NCI-H748 (cell line): ENCODE data around the gene LDLRAD2.
A peak's percentile ranks its signal among the peaks of the same experiment; 100 is the strongest.

Experiments
- DNase-seq: peaks from one replicate; lab custom pipeline; 2025; ENCODE audit not compliant: unreplicated experiment; lab: John Stamatoyannopoulos, UW

The LDLRAD2 gene

DNA sequence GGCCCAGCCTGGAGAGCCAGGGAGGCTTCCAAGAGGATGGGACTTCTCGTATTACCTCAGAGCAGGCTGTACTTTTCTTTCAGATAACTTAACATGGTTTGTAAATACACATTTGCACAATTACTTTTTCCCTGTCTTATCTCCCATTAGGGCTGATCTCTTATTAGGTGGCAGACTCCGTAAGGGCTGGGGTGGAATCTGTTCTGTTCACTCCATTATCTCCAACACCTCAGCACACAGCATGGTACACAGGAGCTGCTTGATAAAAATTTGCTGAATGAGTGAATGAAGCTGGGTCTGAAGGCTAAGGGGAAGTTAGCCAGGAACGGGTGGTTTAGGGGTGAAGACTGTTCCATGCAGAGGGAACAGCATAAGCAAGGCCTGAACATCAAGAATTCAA lies 48.9 kb downstream of the LDLRAD2 start:
- DNase-seq = no peak

GRCh38 chr1:21861602-21862429 lies 49.8 kb downstream of the LDLRAD2 start:
- DNase-seq = no peak

DNA sequence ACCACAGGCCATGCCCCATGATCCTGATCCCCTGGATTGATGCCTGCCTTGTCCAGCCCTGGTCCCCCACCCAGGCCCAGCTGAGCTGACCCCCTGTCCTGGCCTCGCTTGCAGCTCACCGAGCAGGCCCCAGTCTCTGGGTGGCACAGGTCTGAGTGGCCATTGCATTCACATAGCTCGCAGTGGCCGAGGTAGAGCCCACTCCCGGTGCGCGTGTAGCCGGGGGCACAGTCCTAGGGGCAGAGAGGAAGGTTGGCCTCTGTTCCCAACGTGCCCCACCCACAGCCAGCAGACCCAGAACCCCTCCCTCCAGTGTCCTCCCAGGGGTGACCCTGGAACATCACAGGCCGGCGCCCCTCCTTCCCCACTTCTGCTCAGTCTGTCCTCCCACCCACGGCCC lies 51.9 kb downstream of the LDLRAD2 start:
- no peak for DNase-seq

DNA sequence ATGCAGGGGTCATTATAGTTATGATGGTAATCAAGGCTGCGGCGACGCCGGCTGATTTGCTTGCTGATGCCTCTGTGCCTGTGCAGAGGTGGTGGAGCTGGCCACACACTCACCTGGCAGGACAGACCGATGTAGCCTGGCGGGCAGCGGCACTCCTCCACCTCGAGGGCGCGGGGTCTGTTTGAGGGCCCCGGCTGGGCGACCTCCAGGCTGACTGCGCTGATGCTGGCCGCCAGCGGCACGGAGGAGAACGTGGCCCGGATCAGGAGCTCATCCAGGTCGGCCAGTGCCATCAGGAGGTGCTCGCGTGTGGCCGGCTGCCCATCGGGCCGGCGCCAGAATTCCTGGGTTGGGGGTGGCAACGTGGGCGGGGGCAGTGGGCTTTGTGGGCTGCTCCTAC lies 52.7 kb downstream of the LDLRAD2 start:
- DNase-seq = no peak

GRCh38 chr1:21865609-21865942 lies 53.5 kb downstream of the LDLRAD2 start:
- DNase-seq = no peak

GRCh38 chr1:21865943-21866706 lies 54.1 kb downstream of the LDLRAD2 start:
- peak; percentile 55 for DNase-seq

GRCh38 chr1:21866707-21867043 lies 54.6 kb downstream of the LDLRAD2 start:
- no peak for DNase-seq

- no peak for DNase-seq
Observed at GRCh38 chr1:21867451-21867996, 55.5 kb downstream of the LDLRAD2 start.

DNA sequence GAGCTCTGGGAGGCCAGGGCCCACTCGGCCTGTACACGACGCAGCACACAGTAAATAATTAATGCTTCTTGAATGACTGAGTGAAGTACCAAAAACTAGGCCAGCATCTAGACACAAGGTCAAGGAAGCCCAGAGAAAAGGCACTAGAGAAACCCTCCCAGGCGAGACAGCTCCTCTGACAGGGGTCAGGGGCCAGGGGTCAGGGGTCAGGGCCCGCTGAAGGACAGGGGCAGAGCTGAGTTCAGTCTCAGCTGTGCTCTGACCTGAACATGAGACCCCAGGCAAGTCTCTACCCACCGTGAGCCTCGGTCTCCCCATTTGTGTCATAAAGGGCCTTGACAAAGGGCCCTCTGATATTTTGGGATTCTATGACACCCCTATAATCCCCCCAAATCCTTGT lies 56.4 kb downstream of the LDLRAD2 start:
- DNase-seq = no peak

GRCh38 chr1:21868941-21869454 lies 56.9 kb downstream of the LDLRAD2 start:
- peak; percentile 87 for DNase-seq

GRCh38 chr1:21869620-21870121 lies 57.6 kb downstream of the LDLRAD2 start:
- DNase-seq = peak; percentile 49

DNA sequence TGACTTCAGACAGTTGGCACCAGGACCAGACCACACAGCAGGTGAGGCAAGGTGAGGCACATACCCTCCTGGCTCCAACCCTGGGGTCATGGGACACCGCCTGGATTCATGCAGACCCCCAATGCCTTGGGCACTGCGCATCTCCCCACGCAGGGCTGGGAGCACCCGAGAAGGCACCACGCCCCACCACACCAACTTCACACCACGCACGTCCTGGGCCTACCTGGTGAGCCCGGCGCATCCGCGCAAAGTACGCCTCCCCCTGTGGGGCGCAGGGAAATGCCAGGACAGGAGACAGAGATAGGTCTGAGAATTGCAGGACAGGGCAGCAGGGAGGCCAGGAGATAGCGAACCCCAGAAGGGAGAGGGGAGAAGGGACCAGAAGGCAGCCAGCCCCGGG lies 58.5 kb downstream of the LDLRAD2 start:
- DNase-seq = no peak

- no peak for DNase-seq
Observed at GRCh38 chr1:21871943-21872342, 59.9 kb downstream of the LDLRAD2 start.

DNA sequence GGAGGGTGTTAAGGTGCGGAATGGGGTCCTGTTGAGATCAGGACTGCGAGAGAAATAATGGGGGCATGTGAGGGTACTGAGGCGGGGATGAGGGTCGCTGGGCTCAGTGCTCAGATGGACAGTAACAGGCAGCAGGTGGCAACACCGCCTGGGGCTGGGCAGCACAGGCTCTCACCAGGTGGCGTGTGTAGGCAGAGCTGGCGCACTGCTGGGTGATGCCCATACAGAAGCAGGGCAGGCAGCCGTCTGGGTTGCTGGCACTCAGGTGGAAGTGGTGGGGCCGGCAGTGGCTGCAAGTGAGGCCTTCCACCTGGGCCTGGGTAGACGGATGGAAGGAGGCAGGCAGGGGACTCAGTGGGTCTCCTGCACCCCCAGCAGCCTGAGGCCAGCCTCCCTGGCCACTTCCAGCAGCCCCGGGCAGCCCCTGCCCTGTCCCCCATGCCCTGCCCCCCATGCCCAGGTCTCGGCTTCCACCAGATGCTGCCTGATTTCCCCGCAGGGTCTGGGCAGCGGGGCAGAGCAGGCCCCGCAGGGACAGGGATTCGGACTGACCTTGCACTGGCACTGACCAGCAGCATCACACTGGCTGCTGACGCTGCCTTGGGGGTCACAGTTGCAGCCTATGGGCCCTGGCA lies 60.5 kb downstream of the LDLRAD2 start:
- DNase-seq = no peak

- DNase-seq = no peak
Observed at GRCh38 chr1:21873174-21873573, 61.1 kb downstream of the LDLRAD2 start.

DNA sequence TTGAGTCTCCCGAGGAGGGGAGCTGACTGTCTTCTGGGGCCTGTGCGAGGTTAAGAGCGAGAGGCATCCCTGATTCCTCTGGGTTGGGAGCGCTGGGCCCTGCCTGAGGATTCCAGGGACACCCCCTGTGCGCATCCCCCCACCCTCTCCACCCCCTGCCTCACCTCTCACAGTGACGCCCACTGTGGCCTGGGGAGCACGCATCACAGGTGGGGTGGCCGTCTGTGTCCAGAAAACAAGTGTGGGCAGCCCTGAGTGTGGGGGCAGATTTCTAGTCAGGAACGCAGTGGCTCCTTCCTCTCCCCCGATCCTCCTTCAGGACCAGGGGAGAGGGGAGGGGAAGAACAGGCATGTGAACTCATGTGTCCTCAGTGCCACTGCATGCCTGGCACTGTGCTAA lies 61.7 kb downstream of the LDLRAD2 start:
- DNase-seq = no peak

- peak; percentile 62 for DNase-seq
Observed at GRCh38 chr1:21874328-21874727, 62.3 kb downstream of the LDLRAD2 start.
